ENCODE results near the gene C11orf24.

The C11orf24 gene

GRCh38 chr11:68242616-68243015 lies 29.2 kb downstream of the C11orf24 start:
- DNase-seq: no peak

- no peak for DNase-seq
Observed at GRCh38 chr11:68231621-68232020, 40.2 kb downstream of the C11orf24 start.

GRCh38 chr11:68229601-68230000 lies 42.2 kb downstream of the C11orf24 start:
- no peak for DNase-seq

- DNase-seq: no peak
Observed at GRCh38 chr11:68226421-68226820, 45.4 kb downstream of the C11orf24 start.

GRCh38 chr11:68224606-68225005 lies 47.2 kb downstream of the C11orf24 start:
- DNase-seq: no peak

- no peak for DNase-seq
Observed at GRCh38 chr11:68223275-68223674, 48.5 kb downstream of the C11orf24 start.

- no peak for DNase-seq
Observed at GRCh38 chr11:68221406-68221805, 50.4 kb downstream of the C11orf24 start.

GRCh38 chr11:68216171-68216938 lies 55.4 kb downstream of the C11orf24 start:
- DNase-seq: no peak

GRCh38 chr11:68215524-68216170 lies 56.1 kb downstream of the C11orf24 start:
- DNase-seq: no peak

- DNase-seq: no peak
Observed at GRCh38 chr11:68215087-68215445, 56.7 kb downstream of the C11orf24 start.

GRCh38 chr11:68214173-68215086 lies 57.3 kb downstream of the C11orf24 start:
- peak; percentile 35 for DNase-seq

GRCh38 chr11:68213555-68214172 lies 58.1 kb downstream of the C11orf24 start:
- peak; percentile 89 for DNase-seq

- peak; percentile 58 for DNase-seq
Observed at GRCh38 chr11:68213135-68213515, 58.6 kb downstream of the C11orf24 start, which contains the start of gene KMT5B. Gene KMT5B, minus strand, starts transcription at chr11:68213296. Its CDS starts 23,220 bp downstream, at chr11:68190076.

GRCh38 chr11:68212421-68213134 lies 59.2 kb downstream of the C11orf24 start:
- peak; percentile 77 for DNase-seq

GRCh38 chr11:68211546-68211945 lies 60.2 kb downstream of the C11orf24 start:
- peak; percentile 9 for DNase-seq
